ENCODE data around the gene AXL.
A peak's percentile ranks its signal among the peaks of the same experiment; 100 is the strongest.

Gene AXL

DNA sequence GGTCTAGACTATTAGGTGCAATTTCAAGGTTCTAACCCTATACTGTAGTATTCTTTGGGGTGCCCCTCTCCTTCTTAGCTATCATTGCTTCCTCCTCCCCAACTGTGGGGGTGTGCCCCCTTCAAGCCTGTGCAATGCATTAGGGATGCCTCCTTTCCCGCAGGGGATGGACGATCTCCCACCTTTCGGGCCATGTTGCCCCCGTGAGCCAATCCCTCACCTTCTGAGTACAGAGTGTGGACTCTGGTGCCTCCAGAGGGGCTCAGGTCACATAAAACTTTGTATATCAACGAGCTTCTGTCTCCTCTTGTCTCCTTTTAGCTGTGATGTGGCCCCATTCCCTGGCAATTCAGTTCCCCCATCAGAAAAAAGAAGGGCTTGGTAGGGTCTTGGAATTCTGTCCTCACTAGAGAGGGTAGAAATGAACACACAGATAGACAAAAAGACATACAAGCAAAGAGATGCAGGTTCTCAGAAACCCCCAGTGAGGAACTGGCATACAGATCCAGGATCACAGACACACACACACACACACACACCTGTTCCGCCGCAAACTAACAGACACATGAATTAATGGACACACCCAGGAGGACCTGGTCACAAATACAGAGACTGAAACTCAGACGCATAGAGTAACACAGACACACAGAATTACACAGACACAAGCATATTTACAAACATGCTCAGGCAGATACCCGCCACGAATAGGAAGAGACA, 42.6 kb downstream of the AXL start:
- TF ChIP-seq, protein P1, sequence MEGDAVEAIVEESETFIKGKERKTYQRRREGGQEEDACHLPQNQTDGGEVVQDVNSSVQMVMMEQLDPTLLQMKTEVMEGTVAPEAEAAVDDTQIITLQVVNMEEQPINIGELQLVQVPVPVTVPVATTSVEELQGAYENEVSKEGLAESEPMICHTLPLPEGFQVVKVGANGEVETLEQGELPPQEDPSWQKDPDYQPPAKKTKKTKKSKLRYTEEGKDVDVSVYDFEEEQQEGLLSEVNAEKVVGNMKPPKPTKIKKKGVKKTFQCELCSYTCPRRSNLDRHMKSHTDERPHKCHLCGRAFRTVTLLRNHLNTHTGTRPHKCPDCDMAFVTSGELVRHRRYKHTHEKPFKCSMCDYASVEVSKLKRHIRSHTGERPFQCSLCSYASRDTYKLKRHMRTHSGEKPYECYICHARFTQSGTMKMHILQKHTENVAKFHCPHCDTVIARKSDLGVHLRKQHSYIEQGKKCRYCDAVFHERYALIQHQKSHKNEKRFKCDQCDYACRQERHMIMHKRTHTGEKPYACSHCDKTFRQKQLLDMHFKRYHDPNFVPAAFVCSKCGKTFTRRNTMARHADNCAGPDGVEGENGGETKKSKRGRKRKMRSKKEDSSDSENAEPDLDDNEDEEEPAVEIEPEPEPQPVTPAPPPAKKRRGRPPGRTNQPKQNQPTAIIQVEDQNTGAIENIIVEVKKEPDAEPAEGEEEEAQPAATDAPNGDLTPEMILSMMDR (conservative IDR thresholded peaks at IDR 0.05), result 0 out of 2 replicates have a peak, but pooled peaks have one; percentile 27
- H3K27ac ChIP-seq, result peak overlapping the region; percentile 100

DNA sequence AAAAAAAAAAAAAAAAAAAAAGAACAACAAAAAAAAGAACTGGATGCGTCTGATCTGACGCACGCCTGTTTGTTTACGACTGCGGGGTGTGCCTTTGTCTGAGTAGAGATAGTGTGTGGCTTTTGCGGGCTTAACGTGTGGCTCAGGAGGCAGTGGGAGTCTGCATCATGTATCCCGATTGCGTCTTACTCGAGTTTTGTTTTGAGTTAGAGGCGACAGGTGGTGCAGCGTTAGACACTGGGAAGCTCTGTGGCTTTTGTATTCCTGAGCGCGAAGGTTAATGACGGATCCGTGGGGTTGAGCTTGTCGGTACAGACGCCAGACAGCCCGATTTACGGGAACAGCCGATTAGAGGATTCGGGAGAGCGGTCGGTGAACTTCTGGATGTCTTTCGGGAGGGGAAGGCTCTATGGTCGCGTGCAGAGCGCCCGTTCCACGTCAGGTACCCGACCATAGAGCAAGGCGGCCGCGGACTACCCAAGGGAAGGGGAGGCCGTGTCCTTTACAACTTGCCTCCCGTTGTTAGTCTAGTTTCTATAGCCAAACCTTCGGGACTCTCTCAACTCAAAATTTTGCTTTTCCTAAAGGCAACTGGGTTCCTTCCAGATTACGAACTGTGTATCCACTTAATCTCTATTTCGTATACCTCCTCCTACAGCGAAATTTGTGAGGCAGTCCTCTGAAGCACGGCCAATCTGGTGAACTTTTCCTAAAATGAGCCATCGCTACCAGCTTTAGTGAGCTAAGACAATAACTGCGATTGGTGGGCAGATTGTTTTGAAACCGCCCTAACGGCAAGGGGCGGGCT, 44.2 kb downstream of the AXL start:
- H3K27ac ChIP-seq, result peak overlapping the region; percentile 100
- TF ChIP-seq, protein P1 (conservative IDR thresholded peaks at IDR 0.05), result no peak

DNA sequence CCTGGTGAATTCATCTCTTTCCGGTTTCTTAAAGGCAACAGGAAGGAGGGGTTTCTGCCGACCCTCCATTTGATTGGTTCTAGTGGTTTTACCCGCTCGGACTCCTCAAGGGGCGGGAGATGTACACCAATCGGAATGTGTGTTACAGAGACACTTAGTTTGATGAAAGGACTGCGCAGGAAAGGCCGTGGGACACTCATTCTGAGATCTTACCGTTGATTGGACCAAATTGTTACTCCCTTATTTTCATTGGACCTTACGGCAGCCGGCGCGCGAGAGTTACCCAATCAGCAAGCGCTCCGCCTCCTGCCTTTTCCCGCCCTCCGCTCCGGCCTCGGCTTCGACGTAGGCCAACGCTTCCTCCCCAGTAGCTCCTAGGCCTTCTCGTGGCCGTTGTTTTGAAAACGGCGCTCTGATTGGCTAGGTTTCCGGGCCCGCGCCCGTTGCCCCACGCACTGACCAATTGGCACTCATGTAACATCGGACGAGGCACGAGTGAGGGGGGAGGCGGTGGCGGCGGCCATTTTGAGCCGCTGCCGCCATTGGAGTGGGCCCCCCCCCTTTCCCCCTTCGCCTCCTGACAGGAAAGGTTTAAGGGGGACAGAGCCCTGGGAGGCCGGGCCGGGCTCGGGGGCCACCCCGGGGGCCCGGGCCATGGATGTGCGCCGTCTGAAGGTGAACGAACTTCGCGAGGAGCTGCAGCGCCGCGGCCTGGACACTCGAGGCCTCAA, 45.0 kb downstream of the AXL start, which contains the start of gene HNRNPUL1:
HNRNPUL1 (plus strand) TSS at position 523 of the 731 bp plus-strand sequence; CDS start at position 655, 132 bp downstream.
- TF ChIP-seq, protein P1 (conservative IDR thresholded peaks at IDR 0.05), result peak; percentile 26; the same call in 1 of the 2 replicates
- peak within 1 kb of the TSS; percentile 100 for H3K27ac ChIP-seq

DNA sequence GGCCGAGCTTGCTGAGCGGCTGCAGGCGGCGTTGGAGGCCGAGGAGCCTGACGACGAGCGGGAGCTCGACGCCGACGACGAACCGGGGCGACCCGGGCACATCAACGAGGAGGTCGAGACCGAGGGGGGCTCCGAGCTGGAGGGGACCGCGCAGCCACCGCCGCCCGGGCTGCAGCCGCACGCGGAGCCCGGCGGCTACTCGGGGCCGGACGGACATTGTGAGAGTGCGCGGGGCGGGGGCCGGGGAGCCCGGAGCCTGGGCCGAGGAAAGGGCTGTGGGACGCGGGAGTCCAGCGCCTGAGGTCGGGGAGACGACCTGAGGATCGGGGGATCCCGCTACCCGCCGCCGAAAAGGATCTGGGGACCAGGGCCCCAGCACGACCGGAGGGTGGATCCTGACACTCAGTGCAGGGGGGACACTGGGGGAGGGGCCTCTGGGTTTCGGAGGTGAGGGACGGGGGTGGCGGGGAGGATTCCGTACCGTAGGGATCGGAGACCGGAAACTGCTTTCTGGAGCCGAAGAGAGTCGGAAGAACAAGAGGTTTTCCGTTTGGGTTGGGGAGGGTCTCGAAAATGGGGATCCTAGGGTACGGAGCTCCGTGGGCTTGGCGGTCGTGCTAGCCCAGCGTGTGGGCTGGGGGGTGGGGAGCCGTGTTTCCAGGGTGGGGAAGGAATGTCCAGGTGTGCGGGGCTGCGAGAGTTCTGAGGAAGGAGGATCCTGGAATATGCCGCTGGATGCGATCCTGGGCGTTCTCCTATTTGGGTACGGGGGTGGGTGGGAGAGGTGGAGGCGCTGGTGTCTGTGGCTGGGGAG, 45.8 kb downstream of the AXL start:
- TF ChIP-seq, protein P1 (conservative IDR thresholded peaks at IDR 0.05), result no peak
- H3K27ac ChIP-seq, result peak overlapping the region; percentile 100

DNA sequence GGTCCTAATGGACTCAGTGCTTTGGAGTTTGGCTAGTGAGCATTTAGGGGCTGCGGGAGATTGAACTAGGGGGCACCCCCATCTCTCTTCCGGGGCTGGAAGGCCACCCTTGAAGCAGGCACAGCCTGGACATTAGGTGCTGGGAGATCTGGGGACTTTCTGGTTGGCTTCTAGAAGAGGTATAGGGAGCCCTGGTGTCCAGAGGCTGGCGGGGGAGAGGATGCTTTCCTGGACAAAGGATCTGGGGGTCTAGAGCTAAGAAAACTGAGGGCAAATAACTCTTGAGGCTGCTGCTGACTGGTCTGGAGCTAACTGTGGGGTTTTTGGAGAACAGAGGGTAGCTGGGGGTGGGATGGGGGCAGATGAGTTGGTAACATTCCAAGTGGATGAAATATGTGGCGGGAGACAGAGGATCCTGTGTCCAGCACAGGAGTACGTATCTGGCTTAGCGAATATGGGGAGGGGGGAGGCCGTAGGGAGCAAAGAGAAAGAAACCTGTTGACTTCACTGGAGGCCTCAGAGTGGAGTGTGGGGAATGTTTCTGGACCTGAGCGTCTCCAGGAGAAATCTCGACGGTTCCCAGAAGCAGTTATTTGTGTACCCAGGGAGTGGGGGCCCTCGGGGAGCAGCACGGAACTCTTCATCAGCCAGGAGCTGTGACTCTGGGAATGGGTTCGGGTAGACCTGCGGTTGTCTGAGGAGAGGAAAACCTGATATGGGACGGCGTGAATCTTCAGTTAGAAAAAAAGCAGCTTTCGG, 46.6 kb downstream of the AXL start:
- peak overlapping the region; percentile 100 for H3K27ac ChIP-seq
- TF ChIP-seq, protein P1 (conservative IDR thresholded peaks at IDR 0.05), result no peak

DNA sequence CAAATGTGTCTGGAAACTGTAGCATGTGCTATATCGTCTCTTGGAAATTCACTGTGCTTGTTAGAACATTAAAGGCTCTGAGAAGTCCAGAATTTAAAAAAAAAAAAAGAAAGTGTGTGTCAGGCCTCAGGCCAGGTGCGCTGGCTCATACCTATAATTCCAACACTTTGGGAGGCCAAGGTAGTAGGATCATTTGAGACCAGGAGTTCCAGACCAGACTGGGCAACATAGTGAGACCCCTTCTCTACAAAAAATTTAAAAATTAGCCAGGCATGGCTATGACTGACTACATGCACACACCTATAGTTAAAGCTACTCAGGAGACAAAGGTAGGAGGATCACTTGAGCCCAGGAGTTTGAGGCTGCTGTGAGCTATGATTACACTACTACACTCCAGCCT, 50.0 kb downstream of the AXL start:
- TF ChIP-seq, protein P1 (conservative IDR thresholded peaks at IDR 0.05), result no peak
- no peak overlapping the region for H3K27ac ChIP-seq
